Loucy (cell line): ENCODE results near the gene OTOP3.
"Not testable (repeated sequence)": the region's sequence is repeated elsewhere in the genome, so short reads cannot be mapped to it uniquely, and the experiment has no call there.

Experiments used
- CTCF ChIP-seq: fragments of 200-600 bp; sonication (generic); conservative IDR thresholded peaks from 2 replicates; pipeline ENCODE4 v1.5.1; 2014; ENCODE audit warnings: mild to moderate bottlenecking, antibody characterized with exemption, low read length
- EZH2phosphoT487 ChIP-seq: fragments of 200-600 bp; IDR thresholded peaks from 2 replicates; pipeline ENCODE4 v1.6.1; 2018; ENCODE audit warnings: antibody characterized with exemption, mild to moderate bottlenecking, moderate library complexity, borderline replicate concordance

GRCh38 chr17:74911423-74911822, 24.3 kb upstream of the OTOP3 start:
- TF ChIP-seq EZH2phosphoT487, CTCF: not testable (repeated sequence)
